ENCODE measurements around the gene LRRC15. TPM values are rescaled to one million over a fixed set of nuclear protein-coding genes. Genes with fewer than 3 reads are reported as not detected.

The LRRC15 gene
- total RNA-seq, 4 donors from 2014 or later: 0.79 to 6.7 (median 1.4) TPM

DNA sequence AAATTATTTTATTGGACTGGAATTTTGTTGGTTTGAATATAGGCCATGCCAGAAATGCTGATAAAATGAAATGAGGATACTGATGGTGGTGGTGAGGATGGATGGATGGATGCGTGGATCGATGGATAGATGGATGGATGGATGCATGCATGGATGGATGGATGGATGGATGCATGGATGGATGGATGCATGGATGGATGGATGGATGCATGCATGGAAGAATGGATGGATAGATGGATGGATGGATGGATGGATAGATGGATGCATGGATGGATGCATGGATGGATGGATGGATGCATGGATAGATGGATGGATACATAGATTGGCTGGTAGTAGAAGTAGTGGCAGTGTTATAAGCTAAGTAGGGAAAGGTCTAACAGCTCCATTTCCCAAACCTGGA is 58.5 kb downstream of the LRRC15 start:
- H3K9me3 ChIP-seq: no peaks in the 10 kb centered on the region
- H3K4me1 ChIP-seq: peaks cover 27 to 60% of the 10 kb centered on the region in 2 donors
- no peak for DNase-seq
- H3K27me3 ChIP-seq: no peaks in the 10 kb centered on the region
- no peak overlapping the region for H3K27ac ChIP-seq
- TF ChIP-seq POLR2A (IDR thresholded peaks at IDR 0.05) (no peak), CTCF (IDR thresholded peaks at IDR 0.05) (no peak)
- WGBS, 2 donors: 97% methylated on average over 2 of the region's 2 CpGs
- intact Hi-C loops (cut with DNase I): no loop called here
- no peaks in the 10 kb centered on the region for H3K36me3 ChIP-seq
- H3K4me3 ChIP-seq (replicated peaks in 1 of 3): no peak overlapping the region

GRCh38 chr3:194310060-194310835 is 59.3 kb downstream of the LRRC15 start:
- Histone ChIP-seq H3K4me1 (peaks cover 22 to 54% of the 10 kb centered on the region in 2 donors), H3K4me3 (replicated peaks in 1 of 3) (no peak overlapping the region), H3K36me3 (no peaks in the 10 kb centered on the region), H3K27me3 (no peaks in the 10 kb centered on the region), H3K27ac (no peak overlapping the region), H3K9me3 (no peaks in the 10 kb centered on the region)
- intact Hi-C loops (cut with DNase I): no loop called here
- DNase-seq: no peak
- WGBS, 2 donors: 86 to 92% methylated on average over 11 of the region's 11 CpGs
- no peak for TF ChIP-seq CTCF (IDR thresholded peaks at IDR 0.05)
- no peak for TF ChIP-seq POLR2A (IDR thresholded peaks at IDR 0.05)

- TF ChIP-seq CTCF (IDR thresholded peaks at IDR 0.05): no peak
- no peak for TF ChIP-seq POLR2A (IDR thresholded peaks at IDR 0.05)
- intact Hi-C loops (cut with DNase I): no loop called here
- Histone ChIP-seq H3K27ac (no peak overlapping the region), H3K4me1 (peaks cover 12 to 41% of the 10 kb centered on the region in 2 donors), H3K36me3 (no peaks in the 10 kb centered on the region), H3K4me3 (replicated peaks in 1 of 3) (no peak overlapping the region), H3K9me3 (no peaks in the 10 kb centered on the region), H3K27me3 (no peaks in the 10 kb centered on the region)
- WGBS, 2 donors: 90 to 94% methylated on average over 8 of the region's 8 CpGs
- DNase-seq: no peak
Observed at GRCh38 chr3:194308601-194309449, 60.7 kb downstream of the LRRC15 start.

GRCh38 chr3:194307849-194308248 is 61.7 kb downstream of the LRRC15 start:
- no peak for TF ChIP-seq POLR2A (IDR thresholded peaks at IDR 0.05)
- no peak for TF ChIP-seq CTCF (IDR thresholded peaks at IDR 0.05)
- intact Hi-C loops (cut with DNase I): no loop called here

More at GRCh38 chr3:194307849-194308248, 61.7 kb downstream of the LRRC15 start:
- DNase-seq: no peak
- H3K4me3 ChIP-seq (replicated peaks in 1 of 3): no peak overlapping the region
- H3K4me1 ChIP-seq: peaks cover 6 to 32% of the 10 kb centered on the region in 2 donors
- no peaks in the 10 kb centered on the region for H3K9me3 ChIP-seq
- H3K27ac ChIP-seq: no peak overlapping the region
- no peaks in the 10 kb centered on the region for H3K36me3 ChIP-seq
- WGBS, 2 donors: 93 to 97% methylated on average over 8 of the region's 8 CpGs
- H3K27me3 ChIP-seq: no peaks in the 10 kb centered on the region

Measured in thyroid gland (tissue), 4 donors.